ENCODE data around the gene HSD17B14.
"Not testable (repeated sequence)": the region's sequence is repeated elsewhere in the genome, so short reads cannot be mapped to it uniquely, and the experiment has no call there.

HSD17B14 gene

DNA sequence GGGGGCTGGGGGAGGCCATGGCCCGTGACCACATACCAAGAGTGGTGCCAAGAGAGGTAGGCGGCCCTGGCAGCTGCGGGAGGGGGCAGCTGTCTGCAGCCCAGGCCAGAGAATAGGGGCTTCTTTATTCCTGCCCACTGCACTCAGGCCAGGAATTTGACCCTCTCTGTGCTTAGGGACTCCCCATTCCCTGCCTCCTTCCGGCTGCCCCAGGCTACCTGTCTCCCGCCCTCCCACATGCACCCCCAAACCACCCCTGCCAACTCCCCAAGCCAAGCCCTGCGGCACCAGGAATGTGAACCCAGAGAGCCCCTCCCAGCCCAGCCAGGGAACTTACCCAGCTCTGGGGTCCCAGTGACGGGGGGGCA, 31.4 kb upstream of the HSD17B14 start:
- DNase-seq (ENCODE audit: low read depth, low spot score) = no peak

DNA sequence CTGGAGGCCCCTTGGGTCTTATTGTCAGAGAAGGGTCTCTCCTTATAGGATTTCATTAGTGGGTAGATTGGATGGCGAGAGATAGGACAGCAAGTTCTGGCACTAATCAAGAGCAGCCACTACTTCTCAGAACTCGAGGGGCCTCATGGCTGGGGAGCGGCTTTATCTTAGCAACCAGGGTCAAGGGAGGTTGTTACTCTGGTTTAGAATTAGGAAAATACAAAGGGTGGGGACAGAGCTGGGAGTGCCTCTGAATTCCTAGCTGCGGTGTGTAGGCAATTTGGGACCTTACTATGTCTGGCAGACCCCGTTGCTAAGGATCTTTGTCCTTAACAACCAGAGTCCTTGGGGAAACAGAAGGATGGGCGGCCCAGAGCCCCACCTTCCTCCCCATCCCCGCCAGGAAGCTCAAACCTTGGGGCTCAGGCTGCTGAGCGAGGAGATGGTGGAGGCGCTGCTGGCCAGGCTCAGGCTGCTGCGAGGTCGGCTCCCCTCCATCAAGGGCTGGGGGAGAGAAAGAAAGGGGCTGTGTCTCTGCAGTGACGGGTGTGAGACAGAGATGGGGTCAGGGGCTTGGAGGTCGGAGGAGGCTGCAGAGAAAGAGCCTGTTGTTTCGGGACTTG, 30.9 kb upstream of the HSD17B14 start:
- no peak for DNase-seq (ENCODE audit: low read depth, low spot score)

DNA sequence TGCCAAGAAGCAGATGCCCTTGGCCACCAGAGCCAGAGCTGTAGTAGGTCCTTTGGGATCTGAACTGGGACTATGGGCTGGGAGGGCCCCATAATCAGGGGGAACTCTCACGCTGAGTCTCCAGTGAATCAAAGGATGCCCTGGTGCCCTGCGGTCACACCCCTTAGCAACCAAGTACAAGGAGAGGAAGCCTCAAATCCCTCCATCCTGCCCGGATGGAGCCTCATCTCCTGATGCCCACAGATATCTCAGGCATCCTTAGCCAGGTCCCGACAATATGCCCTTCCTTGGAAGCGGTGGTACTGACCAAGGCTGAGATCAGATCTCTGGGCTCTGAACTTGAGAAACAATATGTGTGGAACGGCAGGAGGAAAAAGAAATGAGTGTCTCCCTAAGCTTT, 30.4 kb upstream of the HSD17B14 start:
- no peak for DNase-seq (ENCODE audit: low read depth, low spot score)

DNA sequence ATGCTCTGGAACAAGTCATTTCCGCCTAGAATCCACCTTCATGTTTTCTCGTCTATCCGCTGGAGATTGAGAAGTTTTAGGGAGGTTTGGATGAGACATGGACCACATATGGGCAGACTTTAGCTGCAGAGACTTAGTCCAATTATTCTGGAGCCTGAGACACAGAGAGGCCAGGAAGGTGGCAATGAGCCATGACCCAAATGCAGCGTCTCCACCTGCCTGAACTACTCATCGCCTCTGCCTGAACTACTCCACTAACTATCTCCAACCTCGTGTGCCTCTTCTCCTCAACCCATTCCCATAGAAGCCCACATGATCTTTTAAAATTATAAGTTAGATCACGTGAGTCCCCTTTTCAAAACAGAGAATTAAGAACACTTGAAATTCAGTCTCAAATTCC, 26.5 kb upstream of the HSD17B14 start:
- DNase-seq (ENCODE audit: low read depth, low spot score) = no peak

DNA sequence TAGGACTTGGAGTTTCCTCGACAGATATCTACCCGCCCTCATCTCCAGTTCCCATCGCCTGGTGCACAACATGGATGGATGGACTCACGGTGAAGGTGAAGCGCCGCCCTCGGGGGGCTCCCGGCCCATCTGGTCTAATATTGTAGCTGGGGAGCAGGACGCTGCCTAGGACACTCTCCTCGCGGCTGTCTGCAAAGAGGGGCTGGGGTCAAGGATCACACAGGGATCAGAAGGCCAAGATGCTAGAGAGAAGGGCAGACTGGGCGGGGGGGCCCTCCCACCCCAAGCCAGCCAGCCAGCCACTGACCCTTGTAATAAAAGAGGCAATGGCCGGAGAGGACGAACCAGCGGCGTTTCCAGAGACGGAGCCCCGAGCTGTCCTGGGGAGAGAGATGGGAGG, 25.0 kb upstream of the HSD17B14 start:
- DNase-seq (ENCODE audit: low read depth, low spot score) = no peak

DNA sequence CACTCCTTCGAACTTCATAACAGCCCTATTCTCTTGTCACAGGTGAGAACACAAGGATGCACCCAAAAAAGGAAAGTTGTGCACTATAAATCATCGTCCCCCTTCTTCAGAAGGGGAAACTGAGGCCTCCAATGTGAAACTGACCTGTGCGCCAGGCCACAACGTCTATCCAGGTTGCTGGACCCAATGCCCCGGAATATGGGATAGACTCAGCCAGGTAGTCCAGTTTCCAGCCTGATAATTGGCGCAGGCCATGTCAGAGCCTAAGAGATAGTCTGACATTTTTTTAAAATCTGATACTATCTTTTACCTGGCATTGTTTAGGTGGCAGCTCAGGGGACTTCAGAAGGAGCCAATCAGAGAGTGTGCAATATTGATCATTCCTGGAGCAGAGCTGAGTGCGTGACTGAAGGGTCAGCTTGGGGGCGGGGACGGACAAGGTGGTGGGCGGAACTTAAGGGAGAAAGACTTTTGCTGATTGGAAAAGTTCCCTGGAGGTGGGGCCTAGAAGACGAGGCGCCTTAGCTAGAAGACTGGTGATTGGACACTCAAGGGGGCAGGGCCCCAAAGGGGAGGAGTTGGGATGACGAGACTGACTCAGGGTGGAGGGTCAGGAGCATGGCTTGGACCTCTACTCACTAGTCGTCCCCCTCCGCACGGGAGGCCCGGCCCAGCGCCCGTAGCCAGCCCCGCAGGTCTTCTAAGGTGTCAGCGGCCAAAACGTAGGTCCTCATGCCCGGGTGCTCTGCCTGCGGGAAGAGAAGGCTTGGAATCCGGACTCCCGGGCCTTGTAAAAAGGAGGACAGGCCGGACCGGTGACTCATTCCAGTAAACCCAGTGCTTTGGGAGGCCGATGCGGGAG, 23.7 kb upstream of the HSD17B14 start:
- no peak for DNase-seq (ENCODE audit: low read depth, low spot score)

DNA sequence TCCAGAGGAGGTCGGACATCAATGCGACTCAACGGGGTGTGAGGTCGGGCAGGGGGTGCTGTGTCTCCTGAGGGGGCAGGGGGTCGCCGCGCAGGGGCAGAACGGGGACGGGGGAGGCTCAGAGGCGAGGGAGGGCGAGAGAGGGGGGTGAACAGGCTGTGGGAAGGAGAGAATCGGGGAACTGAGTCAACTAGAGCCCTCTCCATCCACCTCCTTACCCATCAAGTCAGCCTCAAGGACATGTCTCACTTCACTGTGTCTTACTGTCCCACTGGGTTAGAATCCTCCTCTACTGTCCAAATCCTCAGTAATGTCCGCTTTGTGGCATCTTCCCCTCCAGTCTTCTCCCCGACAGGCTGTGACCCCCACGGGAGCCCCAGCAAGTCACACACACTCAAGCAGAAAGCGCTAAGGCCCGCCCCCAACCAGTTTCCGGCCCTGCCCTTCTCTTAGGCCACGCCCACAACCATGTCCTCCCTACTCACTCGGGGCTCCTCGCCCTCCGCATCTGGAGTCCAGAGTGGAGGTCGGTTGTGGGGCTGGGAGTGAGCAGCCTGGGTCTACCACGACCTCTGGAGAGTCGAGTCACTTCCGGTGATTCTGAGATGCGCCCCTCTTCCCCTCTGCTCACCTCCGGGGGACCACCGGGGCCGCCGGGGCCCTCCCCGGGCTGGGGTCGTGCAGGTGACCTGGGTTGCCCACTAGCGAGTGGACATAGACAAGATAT, 22.9 kb upstream of the HSD17B14 start:
- DNase-seq (ENCODE audit: low read depth, low spot score) = peak; percentile 68

DNA sequence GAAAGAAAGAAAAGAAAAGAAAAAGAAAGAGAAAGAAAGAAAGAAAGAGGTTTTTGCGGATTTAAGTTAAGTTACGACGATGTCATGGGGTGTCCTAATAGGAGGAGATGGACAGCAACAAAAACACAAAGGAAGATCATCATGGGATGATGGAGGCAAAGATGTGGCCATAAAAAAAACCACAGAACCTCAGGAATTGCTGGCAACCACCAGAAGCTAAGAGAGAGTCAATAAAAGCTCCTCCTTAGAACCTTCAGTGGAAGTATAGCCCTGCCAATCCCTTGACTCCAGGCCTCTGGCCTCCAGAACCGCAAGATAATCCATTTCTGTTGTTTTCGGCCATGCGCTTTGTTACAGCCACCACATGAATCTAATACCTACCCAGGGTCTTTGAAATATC, 20.6 kb upstream of the HSD17B14 start:
- no peak for DNase-seq (ENCODE audit: low read depth, low spot score)

DNA sequence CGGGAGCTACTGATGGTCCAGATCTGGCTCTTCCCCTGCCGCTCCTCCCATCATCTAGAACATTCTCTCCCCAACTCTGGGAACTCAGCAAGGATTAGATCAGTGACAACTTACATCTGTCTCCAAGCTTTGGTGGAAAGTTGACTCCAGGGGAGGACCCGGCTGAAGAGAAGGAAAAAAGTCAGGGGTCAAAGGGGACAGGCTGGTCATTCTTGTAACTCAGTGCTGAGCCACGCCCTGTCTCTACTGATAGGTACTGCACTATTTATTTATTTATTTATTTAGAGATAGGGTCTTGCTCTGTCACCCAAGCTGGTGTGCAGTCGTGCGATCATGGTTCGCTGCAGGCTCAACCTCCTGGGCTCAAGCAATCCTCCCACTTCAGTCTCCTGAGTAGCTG, 17.8 kb upstream of the HSD17B14 start:
- DNase-seq (ENCODE audit: low read depth, low spot score) = no peak

DNA sequence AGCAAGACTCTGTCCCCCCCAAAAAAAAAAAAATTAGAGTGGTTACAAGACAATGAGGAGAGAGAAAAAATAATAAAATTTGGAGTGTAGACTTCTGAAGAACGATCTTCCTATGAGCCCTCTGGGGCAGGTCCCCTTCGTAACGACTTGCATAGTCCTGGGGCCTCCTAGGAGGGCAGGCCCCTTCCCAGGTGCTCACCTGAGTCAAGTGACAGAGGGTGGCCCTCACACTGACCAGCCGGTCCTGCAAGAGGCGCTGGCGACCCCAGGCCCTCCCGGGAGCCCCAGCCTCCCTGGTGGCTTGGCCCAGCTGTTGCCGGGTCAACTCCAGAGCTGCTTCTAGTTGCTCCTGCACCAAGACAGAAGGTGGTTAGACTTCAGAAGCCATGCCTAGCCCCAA, 17.2 kb upstream of the HSD17B14 start:
- DNase-seq (ENCODE audit: low read depth, low spot score) = no peak

DNA sequence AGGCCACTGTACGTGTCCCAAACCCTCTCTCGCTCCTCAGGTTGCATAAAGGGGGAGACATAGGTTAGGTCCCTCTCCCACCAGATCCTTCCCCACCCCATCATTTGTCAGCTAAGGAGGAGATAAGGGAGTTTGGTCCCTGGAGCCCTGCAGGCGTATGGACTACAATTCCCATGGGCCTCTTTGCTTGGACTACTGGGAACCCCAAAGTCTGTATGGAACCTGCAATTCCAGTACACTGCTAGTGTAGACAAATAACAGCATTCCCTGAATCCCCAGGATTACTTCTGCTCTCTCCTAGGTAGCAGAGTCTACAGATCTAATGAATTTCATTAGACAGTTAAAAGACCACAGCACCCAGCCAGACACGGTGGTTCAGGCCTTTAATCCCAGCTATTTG, 16.0 kb upstream of the HSD17B14 start:
- DNase-seq (ENCODE audit: low read depth, low spot score) = no peak

DNA sequence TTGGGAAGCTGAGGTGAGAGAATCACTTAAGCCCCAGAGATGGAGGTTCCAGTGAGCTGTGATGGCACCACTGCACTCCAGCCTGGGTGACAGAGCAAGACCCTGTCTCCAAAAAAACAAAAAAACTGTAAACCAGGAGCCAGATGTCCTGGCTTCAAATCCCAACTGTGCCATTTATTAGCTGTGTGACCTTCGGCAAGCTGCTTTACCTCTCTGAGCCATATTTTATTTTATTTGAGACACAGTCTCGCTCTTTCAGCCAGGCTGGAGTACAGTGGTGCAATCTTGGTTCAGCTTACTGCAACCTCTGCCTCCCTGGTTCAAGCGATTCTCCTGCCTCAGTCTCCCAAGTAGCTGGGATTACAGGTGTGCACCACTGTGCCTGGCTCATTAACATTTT, 10.4 kb upstream of the HSD17B14 start:
- not testable (repeated sequence) for DNase-seq (ENCODE audit: low read depth, low spot score)

DNA sequence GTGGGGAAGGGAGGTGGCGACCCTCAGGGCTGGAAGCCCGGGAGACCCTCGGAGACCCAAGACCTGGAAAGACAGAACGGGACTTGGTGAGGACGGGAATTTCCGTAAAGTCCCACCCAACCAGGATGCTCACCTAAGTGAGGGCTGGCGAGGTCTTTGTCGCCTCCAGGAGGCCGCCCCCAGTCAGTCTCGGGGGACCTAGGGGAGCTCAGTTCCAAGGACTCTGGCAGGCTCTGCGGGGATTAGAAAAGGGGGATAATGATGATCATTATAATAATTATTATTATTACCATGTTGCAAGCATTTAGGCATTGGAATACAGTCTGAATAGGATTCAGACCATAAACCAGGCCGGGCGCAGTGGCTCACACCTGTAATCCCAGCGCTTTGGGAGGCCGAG, 9.1 kb upstream of the HSD17B14 start:
- no peak for DNase-seq (ENCODE audit: low read depth, low spot score)

DNA sequence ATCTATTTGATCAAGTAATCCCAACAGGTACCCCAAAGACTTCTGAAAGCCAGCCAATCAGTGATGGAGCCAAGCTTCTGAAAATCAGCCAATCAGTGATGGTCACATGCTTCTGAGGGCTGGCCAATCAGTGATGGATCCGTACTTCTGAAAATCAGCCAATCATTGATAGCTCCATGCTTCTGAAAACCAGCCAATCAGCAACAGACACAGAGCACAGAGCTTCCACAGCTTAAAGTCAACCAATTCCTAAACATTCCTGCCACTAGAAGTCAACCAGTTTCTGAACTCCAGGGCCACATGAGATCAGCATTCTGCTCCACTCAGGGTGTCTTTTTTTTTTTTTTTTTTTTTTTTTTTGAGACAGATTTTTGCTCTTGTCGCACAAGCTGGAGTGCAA, 8.2 kb upstream of the HSD17B14 start:
- DNase-seq (ENCODE audit: low read depth, low spot score) = no peak

DNA sequence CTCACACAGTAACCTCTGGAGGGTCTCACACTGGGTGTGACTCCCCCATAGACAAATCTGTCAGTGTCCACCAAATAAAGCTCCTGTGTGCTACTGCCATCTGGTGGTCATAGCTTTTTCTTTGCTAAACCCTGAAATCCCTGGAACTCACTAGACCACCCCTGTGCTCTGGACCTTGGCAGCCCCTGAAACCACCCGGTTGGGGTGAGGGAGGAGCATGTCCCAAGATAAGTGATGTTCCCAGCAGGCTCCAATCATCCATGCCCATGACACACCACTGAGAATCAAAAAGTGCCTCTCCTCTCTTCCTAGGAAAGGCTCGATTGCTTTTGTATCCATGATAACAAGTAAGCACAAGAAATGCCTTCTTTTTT, 6.5 kb upstream of the HSD17B14 start:
- DNase-seq (ENCODE audit: low read depth, low spot score) = peak; percentile 27

DNA sequence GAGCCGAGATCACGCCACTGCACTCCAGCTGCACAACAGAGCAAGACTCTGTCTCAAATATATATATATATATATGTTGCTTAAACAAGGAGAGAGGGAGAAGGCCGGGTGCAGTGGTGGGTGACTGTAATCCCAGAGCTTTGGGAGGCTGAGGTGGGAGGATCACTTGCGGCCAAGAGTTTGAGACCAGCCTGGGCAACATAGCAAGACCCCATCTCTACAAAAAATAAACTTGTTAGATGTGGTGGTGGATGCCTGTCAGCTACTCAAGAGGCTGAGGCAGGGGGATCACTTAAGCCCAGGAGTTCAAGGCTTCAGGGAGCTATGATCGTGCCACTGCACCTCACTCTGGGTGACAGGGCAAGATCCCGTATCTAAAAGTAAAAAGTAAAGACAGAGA, 5.3 kb upstream of the HSD17B14 start:
- no peak for DNase-seq (ENCODE audit: low read depth, low spot score)

DNA sequence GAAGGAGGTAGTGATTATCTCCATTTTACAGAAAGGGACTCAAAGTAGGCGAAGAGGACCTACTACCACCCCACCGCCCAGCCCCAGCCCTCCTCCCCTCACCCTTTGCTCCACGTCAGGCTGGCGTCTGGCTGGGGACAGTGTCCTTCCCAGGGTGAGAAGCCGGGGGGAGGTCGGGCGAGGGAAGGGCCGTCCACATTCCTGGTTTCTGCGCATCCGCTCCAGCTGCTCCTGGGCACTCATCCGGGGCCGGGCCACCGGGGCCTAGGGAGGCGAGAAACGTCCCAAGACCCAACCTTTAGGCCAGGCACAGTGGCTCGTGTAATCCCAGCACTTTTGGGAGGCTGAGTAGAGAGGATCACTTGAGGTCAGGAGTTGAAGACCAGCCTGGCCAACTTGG, 4.8 kb upstream of the HSD17B14 start:
- no peak for DNase-seq (ENCODE audit: low read depth, low spot score)

DNA sequence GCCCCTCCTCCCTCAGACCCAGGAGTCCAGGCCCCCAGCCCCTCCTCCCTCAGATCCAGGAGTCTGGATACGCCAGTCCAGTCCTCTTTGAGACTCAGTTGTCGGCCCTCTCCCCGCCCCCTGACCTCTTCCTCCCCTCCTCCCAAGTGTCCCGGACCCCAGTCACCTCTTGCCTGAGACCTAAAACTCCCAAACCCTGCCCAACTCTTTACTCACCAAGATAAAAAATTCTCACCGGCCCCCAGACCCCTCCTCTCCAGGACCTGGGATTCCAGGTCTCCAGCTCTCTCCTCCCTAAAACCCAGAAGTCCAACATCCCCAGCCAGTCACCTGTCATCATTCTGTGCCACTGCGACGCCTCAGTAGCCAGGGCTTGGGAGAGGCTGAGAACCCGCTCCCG, 1.4 kb upstream of the HSD17B14 start:
- no peak for DNase-seq (ENCODE audit: low read depth, low spot score)

DNA sequence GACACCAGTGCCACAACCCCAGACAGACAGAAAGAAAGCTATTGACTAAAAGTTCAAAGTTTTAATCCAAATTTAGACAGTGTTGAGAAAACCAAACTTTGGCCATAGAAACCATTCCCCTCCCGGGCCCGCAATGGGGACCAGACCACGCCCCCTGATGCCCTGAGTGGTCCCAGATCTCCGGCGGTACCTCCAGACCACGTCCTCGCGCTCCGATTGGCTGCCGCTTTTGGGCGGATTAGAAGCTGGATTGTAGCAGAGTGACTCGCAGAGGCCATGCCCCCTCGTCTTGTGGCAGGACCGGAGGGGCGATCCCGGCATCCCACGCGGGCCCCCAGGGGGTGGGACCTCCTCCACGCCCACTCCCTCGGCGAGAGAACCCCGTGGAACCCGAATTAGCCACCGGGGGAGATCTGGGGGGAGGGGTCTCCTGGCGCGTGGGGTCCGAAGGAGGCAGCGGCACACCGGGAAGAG, 797 bp upstream of the HSD17B14 start:
- DNase-seq (ENCODE audit: low read depth, low spot score) = peak; percentile 36

DNA sequence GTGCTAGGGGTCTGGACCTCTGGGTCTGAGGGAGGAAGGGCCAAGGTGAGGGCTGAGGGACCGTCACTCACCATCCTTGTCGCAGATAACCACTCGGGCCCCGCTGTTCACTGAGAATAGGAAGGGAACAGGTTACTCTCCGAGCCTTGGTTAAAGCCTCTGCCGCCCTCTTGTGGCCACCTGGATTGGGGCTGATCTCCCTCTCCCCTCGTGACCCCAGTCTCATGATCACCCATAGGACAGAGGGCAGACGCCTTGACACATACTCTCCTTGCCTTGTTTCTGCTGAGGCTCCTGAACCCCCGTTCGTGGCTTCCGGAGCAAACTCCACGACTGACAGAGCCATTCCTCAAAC, 580 bp downstream of the HSD17B14 start:
- DNase-seq (ENCODE audit: low read depth, low spot score) = peak; percentile 79

DNA sequence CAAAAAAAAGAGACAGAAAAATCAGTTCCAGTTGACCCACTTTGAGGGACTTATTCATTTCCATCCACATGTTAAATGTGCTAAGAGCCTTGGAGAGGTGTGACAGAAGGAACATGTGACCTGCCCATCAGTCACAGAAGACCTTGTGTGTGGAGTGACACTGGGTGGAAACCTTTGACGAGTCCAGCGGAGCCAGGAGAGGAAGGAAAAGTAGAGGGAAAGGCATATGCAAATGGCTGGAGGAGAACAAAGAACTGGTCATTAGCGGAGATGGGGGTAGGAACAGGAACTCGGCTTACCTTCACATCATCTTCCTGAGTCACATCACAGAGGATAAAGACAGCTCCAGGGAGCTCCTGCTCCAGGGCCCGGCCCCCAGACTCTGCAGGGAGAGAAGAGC, 2.3 kb downstream of the HSD17B14 start:
- DNase-seq (ENCODE audit: low read depth, low spot score) = no peak

DNA sequence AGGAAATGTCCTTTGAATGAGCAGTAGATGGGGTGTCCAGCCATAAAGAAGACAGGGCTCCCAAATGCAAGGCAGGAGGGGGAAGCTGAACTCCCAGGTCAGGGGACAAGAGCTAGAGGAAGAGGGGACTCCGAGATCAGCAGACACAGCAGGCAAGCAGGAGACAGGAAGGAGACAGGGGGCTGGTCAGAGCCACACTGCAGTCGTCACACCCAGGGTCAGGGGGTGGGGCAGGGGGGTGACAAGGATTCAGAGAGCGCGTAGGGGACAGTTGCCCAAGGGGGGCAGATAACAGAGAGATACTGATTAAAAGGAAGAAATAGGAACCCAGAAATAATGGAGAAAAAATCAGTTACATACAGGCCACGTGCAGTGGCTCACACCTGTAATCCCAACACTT, 3.2 kb downstream of the HSD17B14 start:
- no peak for DNase-seq (ENCODE audit: low read depth, low spot score)

DNA sequence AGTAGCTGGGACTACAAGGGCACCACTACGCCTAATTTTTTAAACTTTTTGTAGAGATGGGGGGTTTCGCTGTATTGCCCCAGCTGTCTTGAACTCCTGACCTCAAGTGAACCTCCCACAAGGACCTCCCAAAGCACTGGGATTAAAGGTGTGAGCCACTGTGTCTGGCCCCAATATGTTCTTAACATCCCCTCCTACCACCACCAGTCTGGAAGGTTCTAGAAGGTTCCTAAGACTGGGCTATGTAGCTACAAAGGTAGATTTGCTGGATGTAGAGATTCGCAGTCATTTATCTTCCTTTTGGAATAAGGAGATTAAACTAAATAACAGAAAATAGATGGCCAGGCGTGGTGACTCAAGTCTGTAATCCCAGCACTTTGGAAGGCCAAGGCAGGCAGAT, 5.3 kb downstream of the HSD17B14 start:
- DNase-seq (ENCODE audit: low read depth, low spot score) = no peak
